AG08395 (cell line): ENCODE results near the gene CACNA2D1.
"Not testable (repeated sequence)": the region's sequence is repeated elsewhere in the genome, so short reads cannot be mapped to it uniquely, and the experiment has no call there.

Experiments used
- DNase-seq: peaks from one replicate; pipeline ENCODE4 v3.0.0; 2012; ENCODE audit warnings: mixed read lengths, low spot score

The CACNA2D1 gene

GRCh38 chr7:82166260-82167015 lies 277.1 kb downstream of the CACNA2D1 start:
- no peak for DNase-seq

GRCh38 chr7:82164813-82165212 lies 278.8 kb downstream of the CACNA2D1 start:
- peak; percentile 80 for DNase-seq

GRCh38 chr7:82164410-82164809 lies 279.2 kb downstream of the CACNA2D1 start:
- no peak for DNase-seq

DNA sequence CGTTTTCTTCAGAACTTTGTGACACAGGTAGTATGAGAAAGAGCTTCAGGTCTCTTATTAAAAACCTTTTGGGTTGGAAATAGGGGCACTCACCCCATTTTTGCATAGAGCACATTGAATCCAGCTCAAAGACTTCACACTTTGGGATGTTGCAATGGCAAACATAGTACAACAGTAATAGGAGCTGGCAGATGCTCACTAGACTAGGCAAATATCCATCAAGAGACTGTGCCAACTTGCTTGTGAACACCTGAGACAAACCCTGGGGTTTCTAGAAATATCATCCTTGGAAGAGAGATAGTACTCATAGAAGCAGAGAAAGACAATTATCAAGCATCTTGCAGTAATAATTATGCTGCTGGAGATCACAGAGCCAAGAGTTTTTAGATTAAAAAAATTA lies 280.0 kb downstream of the CACNA2D1 start:
- no peak for DNase-seq

- no peak for DNase-seq
Observed at GRCh38 chr7:82162289-82162688, 281.3 kb downstream of the CACNA2D1 start.

- no peak for DNase-seq
Observed at GRCh38 chr7:82158327-82158726, 285.2 kb downstream of the CACNA2D1 start.

DNA sequence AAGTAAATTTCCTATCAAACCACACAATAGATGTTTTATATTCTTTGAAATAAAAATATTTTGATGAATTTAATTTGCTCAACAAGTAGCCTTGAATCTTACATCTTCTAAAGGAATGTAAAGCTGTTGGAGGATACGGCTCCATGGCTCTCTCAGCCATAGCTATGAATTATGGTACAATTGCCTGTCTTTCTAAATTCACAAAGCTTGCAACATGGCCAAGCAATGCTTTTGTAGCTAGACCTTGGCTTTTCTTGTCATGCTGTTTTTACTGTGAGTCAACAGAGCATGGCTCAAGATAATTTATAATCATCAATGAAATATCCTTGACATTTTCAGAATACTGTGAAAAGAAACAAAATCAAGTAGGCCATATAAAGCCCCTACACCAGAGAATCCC lies 286.7 kb downstream of the CACNA2D1 start:
- no peak for DNase-seq

GRCh38 chr7:82156168-82156567 lies 287.4 kb downstream of the CACNA2D1 start:
- no peak for DNase-seq

DNA sequence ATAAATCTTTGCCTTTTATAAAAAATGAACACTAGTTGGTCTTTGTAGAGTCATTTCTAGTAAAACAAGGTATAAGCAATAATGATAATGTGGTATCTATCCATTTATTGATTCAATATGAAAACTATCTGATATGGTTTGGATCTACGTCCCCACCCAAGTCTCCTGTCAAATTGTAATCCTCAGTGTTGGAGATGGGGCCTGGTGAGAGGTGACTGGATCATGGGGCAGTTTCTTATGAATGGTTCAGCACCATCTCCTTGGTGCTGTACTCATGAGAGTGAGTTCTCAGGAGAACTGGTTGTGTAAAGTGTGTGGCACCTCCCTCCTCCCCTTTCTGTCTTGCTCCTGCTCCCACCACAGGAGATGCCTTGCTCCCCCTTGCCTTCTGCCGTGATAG lies 288.8 kb downstream of the CACNA2D1 start:
- DNase-seq: no peak

DNA sequence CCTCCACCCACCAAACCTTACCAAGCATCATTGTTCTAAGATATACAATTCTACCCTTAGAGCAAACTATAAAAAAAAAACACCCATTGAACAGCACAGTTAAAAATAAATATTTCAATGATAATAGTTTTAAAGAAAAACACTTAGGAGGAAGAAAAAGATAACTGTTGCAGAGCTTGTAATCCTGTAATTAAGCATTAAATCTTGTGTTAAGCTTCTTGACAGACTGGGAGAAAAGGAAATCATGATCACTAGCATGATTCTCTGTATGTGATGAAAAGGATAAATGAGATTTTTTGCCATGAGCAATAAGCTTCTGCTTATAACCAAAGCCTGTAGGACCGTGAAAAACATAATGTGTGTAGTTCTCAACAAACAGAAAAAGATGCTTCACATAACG lies 289.8 kb downstream of the CACNA2D1 start:
- no peak for DNase-seq

GRCh38 chr7:82152858-82153257 lies 290.7 kb downstream of the CACNA2D1 start:
- DNase-seq: no peak

GRCh38 chr7:82146491-82146890 lies 297.1 kb downstream of the CACNA2D1 start:
- no peak for DNase-seq

DNA sequence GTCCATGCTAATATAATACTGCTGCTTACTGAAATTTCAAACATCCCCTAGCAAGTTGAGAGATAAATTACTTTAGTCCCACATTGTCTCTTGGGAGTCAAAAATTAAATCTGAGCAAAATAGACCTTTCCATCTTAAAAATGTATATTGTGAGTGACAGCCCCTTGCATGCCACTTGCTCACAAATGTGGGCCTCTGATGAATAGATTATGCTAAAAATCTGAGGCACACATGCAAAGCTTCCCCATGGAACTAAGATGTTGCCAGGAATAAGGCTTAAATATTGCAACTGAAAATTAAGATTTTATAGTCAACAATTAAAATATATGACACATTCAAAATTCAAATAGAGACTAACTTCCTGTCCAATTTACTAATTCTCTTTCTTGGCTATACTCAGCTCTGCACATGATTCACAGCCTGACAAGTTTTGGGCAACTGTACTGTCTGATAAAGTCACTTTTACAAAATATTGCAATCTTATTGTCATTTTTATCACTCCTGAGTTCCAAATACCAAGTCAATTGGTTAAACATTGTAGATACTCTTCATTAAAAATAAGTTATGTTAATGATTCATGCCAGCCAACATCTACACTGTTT lies 301.2 kb downstream of the CACNA2D1 start:
- no peak for DNase-seq

DNA sequence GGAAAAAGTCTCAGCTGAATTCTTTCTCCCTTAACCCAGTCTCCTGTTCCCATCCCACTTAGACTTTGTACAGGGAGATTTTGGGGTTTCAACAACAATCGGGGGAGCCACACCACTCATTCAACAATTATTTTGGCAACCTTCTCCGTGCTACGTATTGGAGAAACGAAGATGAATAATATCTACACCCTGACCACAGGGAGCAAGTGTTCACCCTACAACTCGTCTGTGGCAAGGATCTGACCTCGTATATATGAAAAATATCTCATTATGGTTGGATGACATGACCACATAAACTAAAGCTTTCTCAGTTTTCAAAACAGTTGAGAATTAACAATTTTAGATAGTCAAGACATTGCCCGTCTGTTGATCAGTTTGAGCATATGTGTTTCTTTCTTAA lies 302.1 kb downstream of the CACNA2D1 start:
- DNase-seq: no peak

- DNase-seq: not testable (repeated sequence)
Observed at GRCh38 chr7:82140608-82141007, 303.0 kb downstream of the CACNA2D1 start.

DNA sequence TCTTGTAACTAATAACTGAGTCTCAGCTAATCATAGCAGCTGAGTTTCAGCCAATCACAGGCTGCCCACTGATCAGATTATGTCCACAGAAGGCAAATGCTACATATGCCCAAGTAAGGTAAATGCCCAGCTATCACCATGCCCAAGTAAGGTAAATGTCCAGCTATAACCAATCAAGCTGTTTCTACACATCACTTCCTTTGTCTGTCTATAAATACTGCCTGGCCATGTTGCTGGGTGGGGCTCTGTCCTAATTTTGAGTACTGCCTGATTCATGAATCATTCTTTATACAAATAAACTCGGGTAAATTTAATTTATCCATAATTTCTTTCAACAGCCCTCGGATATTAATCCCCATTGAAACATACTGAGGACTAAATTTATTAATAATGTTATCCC lies 312.4 kb downstream of the CACNA2D1 start:
- DNase-seq: no peak

GRCh38 chr7:82129091-82129490 lies 314.5 kb downstream of the CACNA2D1 start:
- no peak for DNase-seq

DNA sequence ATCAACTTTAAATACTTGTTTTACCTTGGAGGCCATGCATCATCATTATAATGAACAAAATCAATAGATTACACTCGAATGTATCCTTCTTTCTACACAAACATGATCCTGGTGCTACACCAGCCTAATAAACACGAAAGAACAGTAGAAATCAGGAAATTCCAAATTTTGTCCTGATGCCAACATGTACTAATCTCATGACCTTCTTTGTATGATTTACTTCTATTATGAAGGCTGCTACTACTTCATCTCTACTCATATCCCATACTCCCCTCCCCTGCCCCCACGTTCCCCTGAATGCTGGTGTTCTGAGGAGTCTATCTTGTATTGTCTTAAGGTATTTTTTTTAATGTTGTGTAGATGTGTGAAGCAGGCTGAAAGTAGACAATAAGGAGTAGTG lies 315.0 kb downstream of the CACNA2D1 start:
- DNase-seq: no peak

- DNase-seq: no peak
Observed at GRCh38 chr7:82126576-82126975, 317.0 kb downstream of the CACNA2D1 start.

GRCh38 chr7:82124445-82124844 lies 319.1 kb downstream of the CACNA2D1 start:
- no peak for DNase-seq

DNA sequence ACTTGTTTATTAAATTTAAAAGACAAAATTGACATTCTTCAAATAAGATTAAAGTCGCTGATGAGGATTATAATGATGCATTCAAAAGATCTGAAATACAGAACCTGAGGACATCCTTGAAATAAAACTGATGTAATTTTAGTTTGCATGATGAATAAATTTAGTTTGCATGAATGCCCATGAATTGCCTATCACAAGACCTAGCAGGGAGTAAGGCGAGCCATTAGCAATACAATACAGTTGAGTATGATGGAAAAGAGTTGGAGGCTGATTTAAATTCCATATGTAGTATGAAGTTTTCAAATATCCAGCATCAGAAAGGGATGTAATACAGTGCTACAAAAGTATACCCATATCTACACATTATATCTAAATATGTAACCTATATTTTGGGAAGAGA lies 321.3 kb downstream of the CACNA2D1 start:
- DNase-seq: no peak

DNA sequence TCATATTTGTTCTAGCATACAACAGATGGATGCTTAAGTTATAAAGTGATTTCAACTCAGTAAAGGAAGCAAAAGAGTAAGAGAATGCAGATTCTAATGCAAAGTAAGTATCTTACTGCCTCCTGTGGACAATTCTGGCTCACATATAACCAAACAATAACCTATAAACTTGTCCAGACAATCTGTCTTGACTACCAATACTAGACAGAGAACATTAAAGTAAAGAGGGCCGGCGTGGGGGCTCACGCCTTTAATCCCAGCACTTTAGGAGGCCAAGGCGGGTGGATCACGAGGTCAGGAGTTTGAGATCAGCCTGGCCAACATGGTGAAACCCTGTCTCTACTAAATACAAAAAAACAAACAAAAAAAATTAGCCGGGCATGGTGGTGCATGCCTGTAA lies 329.3 kb downstream of the CACNA2D1 start:
- no peak for DNase-seq

DNA sequence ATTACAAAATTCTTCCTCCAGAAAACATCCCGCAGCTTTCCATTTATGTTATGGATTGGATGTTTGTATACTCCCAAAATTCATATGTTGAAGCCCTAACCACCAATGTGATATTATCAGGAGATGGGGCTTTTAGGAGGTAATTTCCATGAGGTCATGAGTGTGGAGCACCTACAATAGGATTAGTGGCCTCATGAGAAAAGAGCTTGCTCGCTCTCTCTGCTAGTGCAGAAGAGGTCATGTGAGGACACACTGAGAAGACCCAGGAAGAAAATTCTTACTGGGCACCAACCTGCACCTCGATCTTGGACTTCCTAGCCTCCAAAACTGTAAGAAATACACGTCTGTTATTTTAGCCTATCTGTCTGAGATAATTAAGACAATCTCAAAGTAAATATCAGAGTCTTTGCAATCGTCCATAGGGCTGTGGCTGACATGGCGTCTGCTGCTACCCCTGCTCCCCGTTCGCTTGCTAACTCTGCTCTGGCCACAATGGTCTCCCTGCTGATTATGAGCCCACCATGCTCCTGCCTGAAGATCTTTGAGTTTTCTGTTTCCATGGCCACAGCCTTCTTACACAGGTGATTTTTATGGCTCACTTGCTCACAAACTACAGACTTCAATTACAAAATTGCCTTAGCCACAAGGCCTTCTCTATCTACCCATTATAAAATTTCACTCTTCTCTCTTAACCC lies 333.3 kb downstream of the CACNA2D1 start:
- DNase-seq: no peak
